GM21825 (cell line): ENCODE measurements around the gene R3HDML.
"Not testable (repeated sequence)": the region's sequence is repeated elsewhere in the genome, so short reads cannot be mapped to it uniquely, and the experiment has no call there.

Source experiments
- ATAC-seq: cut with Tn5 transposase; IDR thresholded peaks from one replicate; pipeline ENCODE4 v1.9.1; 2021; ENCODE audit warnings: mild to moderate bottlenecking, moderate library complexity; ENCODE audit not compliant: unreplicated experiment

Gene R3HDML

GRCh38 chr20:44327748-44328147 is 9.1 kb upstream of the R3HDML start:
- ATAC-seq, result not testable (repeated sequence)

- no peak for ATAC-seq
Observed at GRCh38 chr20:44328428-44328827, 8.4 kb upstream of the R3HDML start.

GRCh38 chr20:44331201-44331600 is 5.6 kb upstream of the R3HDML start:
- no peak for ATAC-seq

- ATAC-seq, result no peak
Observed at GRCh38 chr20:44334306-44334705, 2.5 kb upstream of the R3HDML start.

- no peak for ATAC-seq
Observed at GRCh38 chr20:44334709-44335108, 2.1 kb upstream of the R3HDML start.

GRCh38 chr20:44335675-44336074 is 1.2 kb upstream of the R3HDML start:
- ATAC-seq, result no peak

- ATAC-seq, result no peak
Observed at GRCh38 chr20:44336086-44336485, 757 bp upstream of the R3HDML start.

- no peak for ATAC-seq
Observed at GRCh38 chr20:44342248-44342647, 5.4 kb downstream of the R3HDML start.

GRCh38 chr20:44343162-44343675 is 6.4 kb downstream of the R3HDML start:
- ATAC-seq, result no peak

GRCh38 chr20:44344723-44345122 is 7.9 kb downstream of the R3HDML start:
- ATAC-seq, result no peak

- no peak for ATAC-seq
Observed at GRCh38 chr20:44345147-44345546, 8.3 kb downstream of the R3HDML start.

- not testable (repeated sequence) for ATAC-seq
Observed at GRCh38 chr20:44345941-44346340, 9.1 kb downstream of the R3HDML start.

- ATAC-seq, result no peak
Observed at GRCh38 chr20:44348168-44348659, 11.4 kb downstream of the R3HDML start.

- ATAC-seq, result no peak
Observed at GRCh38 chr20:44349349-44349748, 12.5 kb downstream of the R3HDML start.

GRCh38 chr20:44350567-44350966 is 13.7 kb downstream of the R3HDML start:
- ATAC-seq, result no peak

- no peak for ATAC-seq
Observed at GRCh38 chr20:44354979-44355497, 18.2 kb downstream of the R3HDML start.

- no peak for ATAC-seq
Observed at GRCh38 chr20:44355498-44356352, 18.9 kb downstream of the R3HDML start, which contains the start of gene HNF4A. Gene HNF4A, plus strand, starts transcription at chr20:44355699. Its CDS starts 106 bp downstream, at chr20:44355805.

- ATAC-seq, result no peak
Observed at GRCh38 chr20:44356353-44356723, 19.5 kb downstream of the R3HDML start.

GRCh38 chr20:44357020-44357419 is 20.2 kb downstream of the R3HDML start:
- no peak for ATAC-seq

GRCh38 chr20:44357555-44358125 is 20.8 kb downstream of the R3HDML start:
- ATAC-seq, result no peak

GRCh38 chr20:44358776-44359175 is 21.9 kb downstream of the R3HDML start:
- no peak for ATAC-seq

- ATAC-seq, result no peak
Observed at GRCh38 chr20:44360221-44360620, 23.4 kb downstream of the R3HDML start.
